SU-DHL-6 (cell line): ENCODE results near the gene SLC25A43.

Source experiments
- CTCF ChIP-seq: fragments of 200-600 bp; sonication (generic); IDR thresholded peaks from one replicate; pipeline ENCODE4 v1.5.1; 2017; ENCODE audit warnings: antibody characterized with exemption, mild to moderate bottlenecking, low read length, moderate library complexity; ENCODE audit not compliant: insufficient read depth, poor library complexity, severe bottlenecking
- EZH2phosphoT487 ChIP-seq: fragments of 200-600 bp; sonication (generic), shearing (Covaris generic); conservative IDR thresholded peaks from 2 replicates; pipeline ENCODE4 v1.6.1; 2018; ENCODE audit warnings: mild to moderate bottlenecking, antibody characterized with exemption, low read length, moderate library complexity, mixed read lengths

GRCh38 chrX:119442286-119442685, 43.1 kb downstream of the SLC25A43 start:
- TF ChIP-seq CTCF: no peak
- TF ChIP-seq EZH2phosphoT487: no peak
